Effector CD8-positive, alpha-beta T cell (primary cell): Measurements from ENCODE around the gene ZNF500.

Experiments
- DNase-seq: peaks from one replicate; lab custom pipeline; 2025; lab: John Stamatoyannopoulos, UW

Gene ZNF500

GRCh38 chr16:4772351-4772750 lies 5.4 kb upstream of the ZNF500 start:
- DNase-seq: no peak

GRCh38 chr16:4771646-4772045 lies 4.7 kb upstream of the ZNF500 start:
- DNase-seq: no peak

GRCh38 chr16:4769306-4769638 lies 2.3 kb upstream of the ZNF500 start:
- DNase-seq: no peak

- DNase-seq: peak; percentile 78
These were observed 1.8 kb upstream of the ZNF500 start for GRCh38 chr16:4768549-4769305.

GRCh38 chr16:4767872-4768548 lies 1.0 kb upstream of the ZNF500 start:
- DNase-seq: no peak

- no peak for DNase-seq
These were observed 1.2 kb downstream of the ZNF500 start for GRCh38 chr16:4765511-4766474.

- DNase-seq: no peak
These were observed 3.2 kb downstream of the ZNF500 start for GRCh38 chr16:4763791-4764190.

GRCh38 chr16:4762205-4762604 lies 4.8 kb downstream of the ZNF500 start:
- no peak for DNase-seq

GRCh38 chr16:4760221-4760910 lies 6.6 kb downstream of the ZNF500 start:
- no peak for DNase-seq

- no peak for DNase-seq
These were observed 11.3 kb downstream of the ZNF500 start for GRCh38 chr16:4755687-4756086.

- no peak for DNase-seq
These were observed 12.1 kb downstream of the ZNF500 start for GRCh38 chr16:4754865-4755264.

- DNase-seq: no peak
These were observed 13.7 kb downstream of the ZNF500 start for GRCh38 chr16:4753227-4753626.

- DNase-seq: no peak
These were observed 14.4 kb downstream of the ZNF500 start for GRCh38 chr16:4752351-4753100.

GRCh38 chr16:4750896-4751295 lies 16.1 kb downstream of the ZNF500 start:
- DNase-seq: no peak

- no peak for DNase-seq
These were observed 17.2 kb downstream of the ZNF500 start for GRCh38 chr16:4749700-4750257.

GRCh38 chr16:4748682-4749411 lies 18.1 kb downstream of the ZNF500 start:
- no peak for DNase-seq

- DNase-seq: no peak
These were observed 18.9 kb downstream of the ZNF500 start for GRCh38 chr16:4747906-4748681.

GRCh38 chr16:4746991-4747574 lies 19.9 kb downstream of the ZNF500 start:
- no peak for DNase-seq

GRCh38 chr16:4746215-4746614 lies 20.7 kb downstream of the ZNF500 start:
- no peak for DNase-seq
